Panc1 (cell line): ENCODE results near the gene UBQLN4. TPM values are rescaled to one million over a fixed set of nuclear protein-coding genes. Genes with fewer than 3 reads are reported as not detected.

Experiments
- ATAC-seq: fragments of 200-7000 bp; cut with Tn5 transposase; 2 replicates; pipeline ENCODE4 v1.9.1; 2020; ENCODE audit warnings: mild to moderate bottlenecking, moderate library complexity
- BruUV-seq: library from RNA; stranded (reverse); fragments of 400-500 nt; replicated peaks from 2 replicates; lab custom pipeline; 2021; lab: Mats Ljungman, UMichigan
- CTCF ChIA-PET: fragments of 300-600 bp; sonication (Branson Sonifier 250); formaldehyde crosslinking; loops from one replicate; lab custom pipeline; 2022; ENCODE audit warnings: antibody characterized with exemption; lab: Charles Lee
- POLR2A ChIA-PET: fragments of 300-600 bp; sonication (Branson Sonifier 250); formaldehyde crosslinking; loops from one replicate; lab custom pipeline; 2022; ENCODE audit warnings: antibody characterized with exemption; lab: Charles Lee
- DNase-seq: peaks from one replicate; pipeline ENCODE4 v3.0.0-alpha.2; 2010; ENCODE audit warnings: low read depth, low spot score
- H3K27ac ChIP-seq: 2 replicates; pipeline ENCODE4 v1.5.1; 2011; ENCODE audit warnings: mild to moderate bottlenecking, low read length, inconsistent platforms
- H3K27me3 ChIP-seq: fragments of 200-500 bp; sonication (Bioruptor generic); 2 replicates; pipeline ENCODE4 v1.6.0; 2014; ENCODE audit warnings: low read length, inconsistent platforms; ENCODE audit not compliant: control insufficient read depth, insufficient read depth
- H3K36me3 ChIP-seq: fragments of 200-500 bp; sonication (Bioruptor generic); 2 replicates; pipeline ENCODE4 v1.5.1; 2014; ENCODE audit warnings: inconsistent platforms, mild to moderate bottlenecking, low read length, moderate library complexity; ENCODE audit not compliant: control insufficient read depth, insufficient read depth
- H3K4me1 ChIP-seq: 2 replicates; pipeline ENCODE4 v1.5.1; 2011; ENCODE audit warnings: inconsistent platforms, mild to moderate bottlenecking, low read length, moderate library complexity; ENCODE audit not compliant: control insufficient read depth, insufficient read depth
- H3K4me3 ChIP-seq, 2 experiments: 2 replicates each; pipeline ENCODE4 v1.5.1; 2011 to 2012; ENCODE audit warnings: low read depth in 2 of 2, low read length in 2 of 2, mild to moderate bottlenecking in 2 of 2, inconsistent platforms in 1 of 2, moderate library complexity in 1 of 2
- H3K9me3 ChIP-seq: fragments of 200-500 bp; sonication (Bioruptor generic); 2 replicates; pipeline ENCODE4 v1.5.1; 2014; ENCODE audit warnings: low read depth, mild to moderate bottlenecking, inconsistent platforms, low read length, moderate library complexity; ENCODE audit not compliant: control insufficient read depth, insufficient read depth
- CTCF ChIP-seq: fragments of 450-650 bp; IDR thresholded peaks from 2 replicates; pipeline ENCODE4 v1.5.1; 2017; ENCODE audit warnings: mild to moderate bottlenecking
- POLR2AphosphoS5 ChIP-seq: IDR thresholded peaks from 2 replicates; pipeline ENCODE4 v1.6.1; 2012; ENCODE audit warnings: mild to moderate bottlenecking, low read depth, low read length, moderate library complexity
- REST ChIP-seq, 2 experiments: IDR thresholded peaks; 2 replicates each; pipeline ENCODE4 v1.6.1; 2011 to 2012; ENCODE audit warnings: low read depth in 2 of 2, control low read depth in 1 of 2, low read length in 1 of 2, mild to moderate bottlenecking in 1 of 2, moderate library complexity in 1 of 2; ENCODE audit not compliant: insufficient read depth in 1 of 2
- SIN3A ChIP-seq: IDR thresholded peaks from 2 replicates; pipeline ENCODE4 v1.6.1; 2012; ENCODE audit warnings: low read depth, mild to moderate bottlenecking, low read length, moderate library complexity, borderline replicate concordance; ENCODE audit not compliant: insufficient read depth
- TCF7L2 ChIP-seq: IDR thresholded peaks from 2 replicates; pipeline ENCODE4 v1.6.1; 2011; ENCODE audit warnings: mild to moderate bottlenecking, low read depth, low read length, inconsistent platforms
- in situ Hi-C: cut with HindIII; loops from 2 replicates; pipeline ENCODE4 v1.10.0; 2016; ENCODE audit warnings: low sequenced_read_pairs, low pct_unique_long_range_greater_than_20kb
- intact Hi-C: fragments of 100-400 bp; cut with micrococcal nuclease; formaldehyde crosslinking; loops from one replicate; pipeline ENCODE4 v1.10.0; 2022; ENCODE audit not compliant: unreplicated experiment
- total RNA-seq: library from RNA; stranded (reverse); gene quantifications from one replicate; pipeline ENCODE4 v1.2.1, GENCODE V29; 2021; ENCODE audit not compliant: unreplicated experiment

UBQLN4 gene
- total RNA-seq, 1 experiment from 2014 or later = 60.0 TPM

DNA sequence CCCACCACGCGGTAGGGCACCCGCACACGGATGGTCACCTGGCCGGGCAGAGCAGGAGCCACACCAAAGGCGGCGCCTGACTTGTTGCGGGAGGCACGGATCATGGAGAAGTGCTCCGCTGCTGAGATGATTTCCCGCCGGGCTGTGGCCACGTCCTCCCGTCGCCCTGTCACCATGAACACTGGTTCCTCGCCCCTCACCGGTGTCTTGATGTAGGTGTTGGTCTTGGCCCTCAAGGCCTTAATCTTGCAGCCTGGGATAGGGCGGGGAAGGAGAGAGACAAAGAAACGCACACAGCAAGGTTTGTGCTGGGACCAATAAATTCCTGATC lies 23.8 kb upstream of the UBQLN4 start:
- H3K27ac ChIP-seq = no peak overlapping the region
- H3K27me3 ChIP-seq = no peaks in the 10 kb centered on the region
- CTCF ChIA-PET = no interaction called here
- DNase-seq (no peak), ATAC-seq (no peak)
- H3K36me3 ChIP-seq = no peaks in the 10 kb centered on the region; the same call in 1 of the 2 replicates
- no peak for TF ChIP-seq SIN3A
- no peak for TF ChIP-seq REST (IDR thresholded peaks at IDR 0.05; ENCODE audit: insufficient read depth in 1 of 2, low read depth in 2 of 2, low read length in 1 of 2)
- no peak for TF ChIP-seq TCF7L2
- TF ChIP-seq POLR2AphosphoS5 = no peak
- no peak for TF ChIP-seq CTCF
- H3K4me1 ChIP-seq = peaks cover 14% of the 10 kb centered on the region
- no TSS peak for BruUV-seq
- POLR2A ChIA-PET = no interaction called here
- no peaks in the 10 kb centered on the region for H3K9me3 ChIP-seq
- H3K4me3 ChIP-seq = no peak overlapping the region
- in situ Hi-C loops = no loop called here
- intact Hi-C loops = no loop called here

DNA sequence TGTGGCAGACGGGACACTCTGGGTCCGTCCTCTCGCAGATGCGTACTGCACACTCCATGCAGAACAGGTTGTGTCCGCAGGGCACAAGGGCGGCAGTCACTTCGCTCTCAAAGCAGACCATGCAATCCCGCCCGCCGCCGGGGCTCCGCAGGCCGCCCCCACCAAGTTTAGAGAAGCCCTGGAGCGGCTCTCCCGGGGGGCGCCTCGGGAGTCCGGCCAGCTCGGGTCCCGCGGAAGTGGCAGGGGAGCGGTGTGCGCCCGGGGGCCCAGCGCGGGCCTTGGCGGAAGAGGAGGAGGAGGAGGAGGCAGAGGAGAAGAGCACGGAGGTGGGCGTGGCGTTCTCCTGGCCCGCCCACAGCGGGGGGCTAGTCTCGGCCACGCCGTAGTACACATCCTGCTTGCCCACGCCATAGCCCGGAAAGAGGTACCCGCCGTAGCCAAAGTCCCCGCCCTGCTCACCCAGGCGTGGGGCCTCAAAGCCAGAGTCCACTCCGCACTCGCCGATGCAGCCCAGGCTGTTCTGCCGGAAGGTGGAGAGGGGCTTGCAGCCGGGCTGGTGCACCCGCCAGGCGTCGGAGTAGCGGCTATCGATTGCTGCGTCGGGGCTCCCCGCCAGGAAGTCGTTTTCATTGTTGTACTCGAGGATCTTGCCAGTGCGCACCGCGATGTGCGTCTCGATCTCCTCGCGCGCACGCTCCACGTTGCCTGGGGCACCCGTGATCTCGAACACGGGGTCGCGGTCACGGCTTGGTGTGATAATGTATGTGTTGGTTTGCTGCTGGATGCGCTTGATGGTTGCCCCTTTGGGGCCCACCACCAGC lies 23.2 kb upstream of the UBQLN4 start:
- TF ChIP-seq SIN3A = no peak
- TF ChIP-seq CTCF = no peak
- TF ChIP-seq REST (IDR thresholded peaks at IDR 0.05; ENCODE audit: insufficient read depth in 1 of 2, low read depth in 2 of 2, low read length in 1 of 2) = no peak
- TF ChIP-seq POLR2AphosphoS5 = no peak
- TF ChIP-seq TCF7L2 = no peak
- no peaks in the 10 kb centered on the region for H3K9me3 ChIP-seq
- H3K4me3 ChIP-seq = no peak overlapping the region
- no TSS peak for BruUV-seq
- CTCF ChIA-PET = no interaction called here
- POLR2A ChIA-PET = no interaction called here
- ATAC-seq (no peak), DNase-seq (no peak)
- in situ Hi-C loops (no loop called here), intact Hi-C loops (no loop called here)
- no peaks in the 10 kb centered on the region for H3K36me3 ChIP-seq
- no peaks in the 10 kb centered on the region for H3K27me3 ChIP-seq
- H3K27ac ChIP-seq = no peak overlapping the region
- peaks cover 14% of the 10 kb centered on the region for H3K4me1 ChIP-seq
